Lung (tissue), 12 donors: ENCODE data around the gene ZNHIT2. TPM values are rescaled to one million over a fixed set of nuclear protein-coding genes. Genes with fewer than 3 reads are reported as not detected.

ENCODE experiments used
- ATAC-seq: fragments of 200-7000 bp; cut with Tn5 transposase; one replicate; pipeline ENCODE4 v1.9.1; 2020; ENCODE audit warnings: moderate number of reproducible peaks; ENCODE audit not compliant: insufficient read depth, low FRiP score
- DNase-seq, 3 donors: peaks; one replicate each; pipeline ENCODE4 v3.0.0-alpha.2; 2013 to 2017
- H3K27ac ChIP-seq, 2 donors: one replicate each; pipeline ENCODE4 v1.5.1; 2013; ENCODE audit warnings: mild to moderate bottlenecking in 2 of 2, moderate library complexity in 2 of 2, control low read depth in 1 of 2, inconsistent platforms in 1 of 2, low read depth in 1 of 2, low read length in 1 of 2
- H3K27me3 ChIP-seq, 3 donors: one replicate each; pipeline ENCODE4 v1.5.1; 2013; ENCODE audit warnings: low read length in 2 of 3; ENCODE audit not compliant: control insufficient read depth in 3 of 3, insufficient read depth in 3 of 3
- H3K36me3 ChIP-seq, 4 donors: one replicate each; pipeline ENCODE4 v1.5.1; 2013; ENCODE audit warnings: low read length in 4 of 4, mild to moderate bottlenecking in 1 of 4, moderate library complexity in 1 of 4; ENCODE audit not compliant: control insufficient read depth in 4 of 4, insufficient read depth in 4 of 4
- H3K4me1 ChIP-seq, 5 donors: one replicate each; pipeline ENCODE4 v1.5.1; 2013; ENCODE audit warnings: low read length in 5 of 5, mild to moderate bottlenecking in 2 of 5, moderate library complexity in 1 of 5; ENCODE audit not compliant: control insufficient read depth in 5 of 5, insufficient read depth in 5 of 5
- H3K4me3 ChIP-seq: one replicate; pipeline ENCODE4 v1.5.1; 2013; ENCODE audit warnings: mild to moderate bottlenecking, control low read depth, moderate library complexity
- H3K9ac ChIP-seq, 2 donors: one replicate each; pipeline ENCODE4 v1.5.1; 2013; ENCODE audit warnings: low read length in 2 of 2, control low read depth in 1 of 2; ENCODE audit not compliant: insufficient read depth in 1 of 2
- H3K9me3 ChIP-seq, 4 donors: one replicate each; pipeline ENCODE4 v1.5.1; 2013; ENCODE audit warnings: low read length in 3 of 4, mild to moderate bottlenecking in 1 of 4, moderate library complexity in 1 of 4; ENCODE audit not compliant: control insufficient read depth in 4 of 4, insufficient read depth in 3 of 4
- WGBS, 2 donors: extraction: QIAGEN DNeasy Blood & Tissue Kit; methylation state at CpG; one replicate each; pipeline ENCODE4 v1.1.7; 2013; 5-methylcytosine and 5-hydroxymethylcytosine counted together
- polyA plus RNA-seq, 2 donors: library from polyadenylated mRNA; stranded (reverse); fragments of 200-250 nt; gene quantifications; one replicate each; pipeline ENCODE4 v1.2.1, GENCODE V29; 2013
- total RNA-seq, 2 donors: library from RNA; depleted of rRNA in 1 of 2; stranded (reverse); fragments of >200 nt in 1 of 2; gene quantifications; one replicate each; pipeline ENCODE4 v1.2.1, GENCODE V29; 2014 to 2021
- TF ChIP-seq, protein P1 (sequence below): IDR thresholded peaks from 2 replicates; pipeline ENCODE4 v1.5.1; 2012; ENCODE audit warnings: mild to moderate bottlenecking; ENCODE audit errors: control extremely low read depth, extremely low read depth
- donor health status: control.
- donor health status: control.
- donor health status: Bipolar disorder and iron deficiency.
- donor health status: healthy.
- donor health status: DM: yes; HTN: yes; CAD: no.

ZNHIT2 gene
- total and polyA plus RNA-seq, 4 donors = 6.3 to 23.7 (median 19.5) TPM

DNA sequence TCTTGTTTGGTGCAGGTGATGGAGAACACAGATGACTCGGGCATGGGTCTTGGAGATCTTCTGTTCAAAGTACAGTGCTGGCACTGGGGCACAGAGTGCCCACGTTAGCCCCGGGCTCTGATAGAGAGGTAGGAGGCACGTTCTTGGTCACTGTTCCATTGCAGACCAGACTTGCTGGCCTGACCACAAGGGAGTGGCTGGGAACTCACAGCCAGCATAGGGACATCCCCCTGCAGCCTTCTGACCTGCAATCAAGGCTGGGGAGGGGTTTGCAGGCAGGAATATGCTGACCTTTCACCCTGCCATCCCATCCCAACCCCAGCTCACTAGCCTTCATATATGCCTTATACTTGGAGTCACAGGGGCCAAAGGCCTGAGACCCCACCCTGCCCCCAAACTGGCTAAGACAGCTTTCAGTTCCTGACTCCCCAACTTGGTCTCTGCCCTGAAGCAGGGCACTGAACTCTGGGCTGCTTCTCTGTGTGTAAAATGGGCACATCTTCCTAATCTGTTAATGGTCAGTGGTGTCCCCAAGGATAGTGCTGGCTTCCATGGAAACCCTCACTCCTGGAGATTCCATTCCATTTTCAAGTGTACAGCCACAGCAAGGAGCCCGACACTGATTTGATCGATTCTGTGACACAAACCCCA is 9.2 kb upstream of the ZNHIT2 start:
- no peak overlapping the region for H3K27ac ChIP-seq
- WGBS, 2 donors = 85 to 86% methylated on average over 6 of the region's 6 CpGs
- H3K4me1 ChIP-seq = peaks cover 0 to 7% (median 0%) of the 10 kb centered on the region in 5 donors

DNA sequence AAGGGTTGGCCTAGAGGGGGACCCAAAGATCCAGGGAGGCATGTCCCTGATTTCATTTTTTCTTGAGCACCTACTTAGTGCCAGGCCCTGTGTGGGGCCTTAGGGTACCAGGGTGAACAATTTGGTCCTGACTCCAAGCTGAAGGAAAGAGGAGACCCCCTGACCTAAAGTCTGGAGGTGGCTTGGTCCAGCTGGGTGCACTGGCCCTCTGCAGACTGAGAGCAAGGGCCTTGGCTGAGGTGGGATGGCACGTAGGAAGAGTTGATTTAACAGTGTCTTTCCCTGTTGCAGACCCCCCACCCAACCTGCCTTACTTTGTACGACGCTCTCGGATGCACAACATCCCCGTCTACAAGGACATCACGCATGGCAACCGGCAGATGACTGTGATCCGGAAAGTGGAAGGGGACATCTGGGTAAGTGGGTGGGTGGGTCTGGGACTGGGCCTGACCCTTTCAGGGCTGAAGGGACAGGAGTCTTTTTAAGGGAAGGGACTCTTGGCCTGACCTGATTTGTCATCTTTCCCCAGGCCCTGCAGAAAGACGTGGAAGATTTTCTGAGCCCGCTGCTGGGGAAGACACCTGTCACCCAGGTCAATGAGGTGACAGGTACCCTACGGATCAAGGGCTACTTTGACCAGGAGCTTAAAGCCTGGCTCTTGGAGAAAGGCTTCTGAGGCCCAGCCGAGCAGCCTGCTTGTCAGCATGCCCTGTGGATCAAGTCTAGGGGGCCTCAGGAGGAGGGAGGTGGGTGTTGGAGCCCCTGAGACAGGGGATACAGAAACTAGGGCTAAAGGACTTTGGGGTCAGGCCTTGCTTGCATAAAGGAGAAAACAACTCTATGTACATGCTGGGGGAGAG is 7.9 kb upstream of the ZNHIT2 start:
- TF ChIP-seq, protein P1, sequence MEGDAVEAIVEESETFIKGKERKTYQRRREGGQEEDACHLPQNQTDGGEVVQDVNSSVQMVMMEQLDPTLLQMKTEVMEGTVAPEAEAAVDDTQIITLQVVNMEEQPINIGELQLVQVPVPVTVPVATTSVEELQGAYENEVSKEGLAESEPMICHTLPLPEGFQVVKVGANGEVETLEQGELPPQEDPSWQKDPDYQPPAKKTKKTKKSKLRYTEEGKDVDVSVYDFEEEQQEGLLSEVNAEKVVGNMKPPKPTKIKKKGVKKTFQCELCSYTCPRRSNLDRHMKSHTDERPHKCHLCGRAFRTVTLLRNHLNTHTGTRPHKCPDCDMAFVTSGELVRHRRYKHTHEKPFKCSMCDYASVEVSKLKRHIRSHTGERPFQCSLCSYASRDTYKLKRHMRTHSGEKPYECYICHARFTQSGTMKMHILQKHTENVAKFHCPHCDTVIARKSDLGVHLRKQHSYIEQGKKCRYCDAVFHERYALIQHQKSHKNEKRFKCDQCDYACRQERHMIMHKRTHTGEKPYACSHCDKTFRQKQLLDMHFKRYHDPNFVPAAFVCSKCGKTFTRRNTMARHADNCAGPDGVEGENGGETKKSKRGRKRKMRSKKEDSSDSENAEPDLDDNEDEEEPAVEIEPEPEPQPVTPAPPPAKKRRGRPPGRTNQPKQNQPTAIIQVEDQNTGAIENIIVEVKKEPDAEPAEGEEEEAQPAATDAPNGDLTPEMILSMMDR = no peak
- DNase-seq = no peak
- no peaks in the 10 kb centered on the region for H3K9me3 ChIP-seq
- no peak overlapping the region for H3K27ac ChIP-seq
- ATAC-seq = no peak
- WGBS, 2 donors = 90 to 96% methylated on average over 12 of the region's 12 CpGs
- H3K4me1 ChIP-seq = peaks cover 0 to 16% (median 7%) of the 10 kb centered on the region in 5 donors
- no peaks in the 10 kb centered on the region for H3K27me3 ChIP-seq
- H3K4me3 ChIP-seq = no peak overlapping the region
- H3K36me3 ChIP-seq = peaks cover 22 to 56% (median 39%) of the 10 kb centered on the region in 4 donors
- H3K9ac ChIP-seq = no peak overlapping the region

More for the DNA sequence above, 9.2 kb upstream of the ZNHIT2 start:
- Histone ChIP-seq H3K27me3 (no peaks in the 10 kb centered on the region), H3K9ac (no peak overlapping the region), H3K4me3 (no peak overlapping the region), H3K36me3 (peaks cover 18 to 64% (median 39%) of the 10 kb centered on the region in 4 donors), H3K9me3 (no peaks in the 10 kb centered on the region)
- DNase-seq = no peak
- ATAC-seq = no peak
- TF ChIP-seq, protein P1 = no peak

DNA sequence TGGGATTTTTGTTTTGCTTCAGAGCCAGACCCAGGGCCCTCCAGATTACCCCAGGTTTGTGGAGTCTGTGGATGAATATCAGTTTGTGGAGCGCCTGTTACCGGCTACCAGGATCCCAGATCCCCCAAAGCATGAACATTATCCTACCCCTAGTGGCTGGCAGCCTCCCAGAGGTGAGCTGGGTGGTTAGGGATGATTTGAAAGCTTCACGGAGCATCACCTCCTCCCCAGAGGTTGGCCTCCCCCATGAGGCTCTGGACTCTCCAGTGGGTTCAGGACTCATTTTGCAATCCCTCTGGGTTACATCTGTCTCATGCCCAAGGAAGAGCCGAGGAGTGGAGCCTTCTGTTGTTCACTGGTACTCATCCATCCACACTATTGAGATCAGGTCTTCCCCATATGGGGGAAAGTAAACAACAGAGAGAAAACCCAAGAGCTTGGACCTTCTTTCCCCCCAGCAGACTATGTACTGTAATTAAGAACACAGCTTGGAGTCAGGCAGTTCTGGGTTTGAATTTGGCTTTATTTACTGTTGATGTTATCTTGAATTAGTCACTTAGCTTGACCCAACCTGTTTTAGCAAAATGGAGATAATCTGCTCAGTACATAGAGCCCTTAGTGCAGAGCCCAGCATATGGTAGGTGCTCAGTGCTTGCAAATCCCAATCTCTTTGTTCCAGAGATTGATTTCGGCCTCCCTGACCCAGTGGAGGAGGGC is 7.1 kb upstream of the ZNHIT2 start:
- Histone ChIP-seq H3K27ac (no peak overlapping the region), H3K9ac (no peak overlapping the region), H3K4me3 (no peak overlapping the region), H3K4me1 (peaks cover 0 to 16% (median 7%) of the 10 kb centered on the region in 5 donors), H3K36me3 (peaks cover 24 to 54% (median 39%) of the 10 kb centered on the region in 4 donors), H3K9me3 (no peaks in the 10 kb centered on the region), H3K27me3 (no peaks in the 10 kb centered on the region)
- TF ChIP-seq, protein P1 = no peak
- ATAC-seq (no peak), DNase-seq (no peak)
- WGBS, 2 donors = 93 to 95% methylated on average over 5 of the region's 5 CpGs
